Upper lobe of right lung (tissue), 1 donor: ENCODE data around the gene PSMB5. TPM values are rescaled to one million over a fixed set of nuclear protein-coding genes. Genes with fewer than 3 reads are reported as not detected.

ENCODE experiments used
- ATAC-seq: fragments of 200-7000 bp; cut with Tn5 transposase; one replicate; pipeline ENCODE4 v1.9.1; 2020; ENCODE audit warnings: mild to moderate bottlenecking, moderate library complexity
- DNase-seq: peaks from one replicate; pipeline ENCODE4 v3.0.0-alpha.2; 2020
- H3K27ac ChIP-seq: fragments of 200-600 bp; one replicate; pipeline ENCODE4 v1.8.0; 2022
- H3K27me3 ChIP-seq: fragments of 200-600 bp; one replicate; pipeline ENCODE4 v1.8.0; 2022; ENCODE audit warnings: mild to moderate bottlenecking
- H3K36me3 ChIP-seq: fragments of 200-600 bp; one replicate; pipeline ENCODE4 v1.8.0; 2022
- H3K4me1 ChIP-seq: fragments of 200-600 bp; one replicate; pipeline ENCODE4 v1.8.0; 2022
- H3K4me3 ChIP-seq: fragments of 200-600 bp; one replicate; pipeline ENCODE4 v1.8.0; 2022; ENCODE audit warnings: mild to moderate bottlenecking
- H3K9me3 ChIP-seq: fragments of 200-600 bp; one replicate; pipeline ENCODE4 v1.8.0; 2022
- CTCF ChIP-seq: fragments of 200-600 bp; IDR thresholded peaks from one replicate; pipeline ENCODE4 v1.8.0; 2022; ENCODE audit warnings: antibody characterized with exemption
- intact Hi-C: fragments of 100-400 bp; cut with DNase I; formaldehyde crosslinking; loops from one replicate; pipeline ENCODE4 v1.11.0; 2022
- long read RNA-seq: library from polyadenylated mRNA; unstranded; transcript quantifications from one replicate; pipeline ENCODE4 v2.0.0, GENCODE V29; 2021
- total RNA-seq: library from RNA; stranded (reverse); fragmentation: NEBNext Ultra II Directional; extraction: Animal tissue kit (Norgen Biotek cat#: 25700); gene quantifications from one replicate; pipeline ENCODE4 v1.2.1, GENCODE V29; 2021
- donor health status: DM: no; HTN: yes; CAD: no; lungs with severe emphysema.

Gene PSMB5
- total RNA-seq: 75.7 TPM
- long read RNA-seq, transcript PSMB5-202 (3 exons, 1,294 nt): major isoform, 69 of 73 reads
- long read RNA-seq, partial matches to known transcripts: 1 of 73 reads
- long read RNA-seq, other reads (novel, unspliced or antisense): 2 of 73 reads

GRCh38 chr14:23034498-23035302 lies at the start of gene PSMB5:
TSS of gene PSMB5 (minus strand) at chr14:23034900. CDS start at chr14:23034881, 19 bp downstream.
- Histone ChIP-seq H3K4me1 (peaks cover 8% of the 10 kb centered on the region), H3K4me3 (peak within 1 kb of the TSS; percentile 69), H3K27me3 (no peaks in the 10 kb centered on the region), H3K9me3 (no peaks in the 10 kb centered on the region), H3K27ac (peak within 1 kb of the TSS; percentile 96), H3K36me3 (peaks cover 32% of the 10 kb centered on the region)
- DNase-seq (peak; percentile 92), ATAC-seq (peak; percentile 98)
- no peak for TF ChIP-seq CTCF
- intact Hi-C loops: no loop called here

DNA sequence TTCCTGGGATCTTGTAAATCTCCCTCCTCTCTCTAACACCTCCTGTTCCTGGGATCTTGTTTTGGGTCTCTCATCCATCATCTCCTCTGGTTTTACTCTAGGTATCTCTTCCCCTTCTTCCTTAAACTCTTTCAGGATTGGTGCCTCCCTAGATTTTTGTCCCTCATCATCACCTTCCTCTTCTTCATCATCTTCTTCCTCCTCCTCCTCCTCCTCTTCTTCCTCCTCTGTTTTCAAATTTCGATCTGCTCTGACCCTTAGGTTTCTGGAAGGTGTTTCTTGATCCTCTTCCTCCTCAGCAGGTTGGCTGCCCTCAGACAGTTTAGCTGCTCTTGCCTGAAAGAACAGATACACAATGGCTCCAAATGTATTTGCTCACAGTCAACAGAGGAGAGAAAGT lies 45.8 kb upstream of the PSMB5 start:
- Histone ChIP-seq H3K27me3 (no peaks in the 10 kb centered on the region), H3K9me3 (no peaks in the 10 kb centered on the region), H3K4me1 (peaks cover 20% of the 10 kb centered on the region), H3K27ac (no peak overlapping the region), H3K36me3 (peaks cover 99% of the 10 kb centered on the region), H3K4me3 (no peak overlapping the region)
- intact Hi-C loops: no loop called here
- no peak for DNase-seq
- no peak for TF ChIP-seq CTCF
- ATAC-seq: no peak

DNA sequence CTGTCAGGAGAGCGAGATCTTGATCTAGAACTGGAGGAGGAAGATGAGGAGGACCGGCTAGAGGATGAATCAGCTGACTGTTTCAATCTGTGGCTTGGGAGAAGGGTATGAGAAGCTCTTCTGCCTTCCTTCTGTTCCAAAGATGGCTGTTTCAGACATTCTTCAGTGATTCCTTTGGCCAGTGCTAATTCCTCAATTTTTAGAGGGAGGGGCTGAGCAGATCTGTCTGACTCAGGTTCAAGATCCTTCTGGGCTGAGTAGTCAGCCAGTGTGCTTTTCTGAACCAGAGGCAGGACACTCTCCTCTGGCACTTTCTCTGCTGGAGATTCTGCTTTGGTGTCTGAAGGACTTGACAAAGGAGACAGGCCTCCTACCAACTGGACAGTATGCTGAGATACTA lies 45.0 kb upstream of the PSMB5 start:
- H3K36me3 ChIP-seq: peaks cover 99% of the 10 kb centered on the region
- H3K4me3 ChIP-seq: no peak overlapping the region
- intact Hi-C loops: no loop called here
- no peak for ATAC-seq
- H3K4me1 ChIP-seq: peaks cover 20% of the 10 kb centered on the region
- no peaks in the 10 kb centered on the region for H3K27me3 ChIP-seq
- H3K27ac ChIP-seq: no peak overlapping the region
- DNase-seq: no peak
- H3K9me3 ChIP-seq: no peaks in the 10 kb centered on the region
- no peak for TF ChIP-seq CTCF

DNA sequence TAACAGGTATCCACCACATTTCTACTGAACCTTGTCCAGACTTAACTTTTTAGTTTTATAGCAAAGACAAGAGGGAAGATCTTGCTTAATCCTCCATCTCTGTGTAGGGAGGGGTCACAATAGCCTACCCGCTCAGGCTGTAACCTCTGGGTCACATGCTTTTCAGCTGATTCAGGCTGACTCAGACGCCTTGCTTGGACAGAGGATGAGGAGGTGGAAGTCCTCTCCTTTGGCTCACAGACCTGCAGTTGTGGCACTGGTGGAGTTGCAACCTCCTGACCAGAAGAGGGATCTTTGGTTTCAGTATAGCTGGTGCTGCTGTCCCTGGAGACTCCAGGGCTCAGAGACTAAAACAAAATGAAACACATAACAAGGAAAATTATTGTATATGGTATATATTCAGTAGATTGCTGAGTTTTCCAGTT lies 44.0 kb upstream of the PSMB5 start:
- no peak for TF ChIP-seq CTCF
- H3K27ac ChIP-seq: peak overlapping the region; percentile 11
- peak; percentile 96 for ATAC-seq
- H3K4me1 ChIP-seq: peaks cover 20% of the 10 kb centered on the region
- H3K36me3 ChIP-seq: peaks cover 99% of the 10 kb centered on the region
- H3K27me3 ChIP-seq: no peaks in the 10 kb centered on the region
- H3K4me3 ChIP-seq: no peak overlapping the region
- intact Hi-C loops: no loop called here
- no peaks in the 10 kb centered on the region for H3K9me3 ChIP-seq
- DNase-seq: no peak

GRCh38 chr14:23077962-23078361 lies 43.3 kb upstream of the PSMB5 start:
- TF ChIP-seq CTCF: no peak
- Histone ChIP-seq H3K4me1 (peaks cover 20% of the 10 kb centered on the region), H3K27me3 (no peaks in the 10 kb centered on the region), H3K4me3 (no peak overlapping the region), H3K27ac (peak overlapping the region; percentile 11), H3K36me3 (peaks cover 99% of the 10 kb centered on the region), H3K9me3 (no peaks in the 10 kb centered on the region)
- ATAC-seq: no peak
- intact Hi-C loops: no loop called here
- no peak for DNase-seq
